ENCODE results near the gene SLC35F6.

GRCh38 chr2:26737221-26737620 is 26.9 kb upstream of the SLC35F6 start:
- TF ChIP-seq CTCF (IDR thresholded peaks at IDR 0.05; ENCODE audit: low read length) = no peak
- TF ChIP-seq EZH2 (optimal IDR thresholded peaks at IDR 0.05; ENCODE audit: low read depth, low read length) = no peak
- TF ChIP-seq EZH2phosphoT487 (IDR thresholded peaks at IDR 0.05; ENCODE audit: low read length) = no peak

Measured in MM.1S (cell line).